ENCODE measurements around the gene RAPH1. TPM values are rescaled to one million over a fixed set of nuclear protein-coding genes. Genes with fewer than 3 reads are reported as not detected.

Gene RAPH1
- total RNA-seq, 1 donor from 2014 or later: 50.4 TPM

DNA sequence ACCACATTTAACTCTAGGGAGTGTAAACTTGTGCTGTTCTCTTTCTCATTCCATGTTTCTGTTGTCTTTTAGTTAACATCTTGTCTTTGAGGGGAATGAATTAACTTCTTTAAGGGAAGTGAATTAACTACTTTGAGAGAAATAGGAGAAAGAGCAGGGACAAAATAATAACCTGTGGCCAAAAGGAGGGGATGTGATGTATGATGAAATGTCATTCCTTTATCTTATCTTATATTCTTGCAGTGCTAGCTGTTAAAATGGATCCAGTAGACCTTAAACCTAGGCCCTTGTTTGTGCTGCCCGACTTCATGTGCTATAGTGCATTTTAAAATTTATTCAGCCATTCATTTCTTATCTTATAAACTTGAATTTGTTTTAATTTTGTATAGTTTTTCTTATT, 188.5 kb downstream of the RAPH1 start:
- Mint-ChIP-seq H3K4me3 (ENCODE audit: unreplicated experiment) (no peak overlapping the region), H3K36me3 (ENCODE audit: low read depth, unreplicated experiment) (peaks cover 5% of the 10 kb centered on the region), H3K9me3 (ENCODE audit: unreplicated experiment) (no peaks in the 10 kb centered on the region), H3K4me1 (ENCODE audit: low read depth, unreplicated experiment) (no peaks in the 10 kb centered on the region), H3K27ac (ENCODE audit: unreplicated experiment) (no peak overlapping the region), H3K27me3 (ENCODE audit: low read depth, unreplicated experiment) (no peaks in the 10 kb centered on the region)
- Histone ChIP-seq H3K79me2 (ENCODE audit: insufficient read depth, low read length) (peaks cover 96% of the 10 kb centered on the region), H4K20me1 (ENCODE audit: insufficient read depth, low read length) (peaks cover 42% of the 10 kb centered on the region), H3K27ac (ENCODE audit: low read depth, low read length) (no peak overlapping the region), H3K9me3 (ENCODE audit: insufficient read depth, low read depth, low read length) (no peaks in the 10 kb centered on the region), H3K36me3 (ENCODE audit: insufficient read depth, low read length) (no peaks in the 10 kb centered on the region), H3K9ac (ENCODE audit: low read length) (no peak overlapping the region), H3K4me3 (ENCODE audit: insufficient read depth, low read depth, low read length) (no peak overlapping the region), H3K4me2 (ENCODE audit: low read length) (no peak overlapping the region), H2AFZ (ENCODE audit: low read depth, low read length) (no peak overlapping the region), H3K27me3 (ENCODE audit: insufficient read depth, low read length) (no peaks in the 10 kb centered on the region), H3K4me1 (ENCODE audit: insufficient read depth, low read length) (no peaks in the 10 kb centered on the region)
- FAIRE-seq: no peak
- DNase-seq (ENCODE audit: low read depth): no peak
- TF ChIP-seq EZH2 (IDR thresholded peaks at IDR 0.05; ENCODE audit: insufficient read depth, low read length): no peak
- TF ChIP-seq, protein P1, sequence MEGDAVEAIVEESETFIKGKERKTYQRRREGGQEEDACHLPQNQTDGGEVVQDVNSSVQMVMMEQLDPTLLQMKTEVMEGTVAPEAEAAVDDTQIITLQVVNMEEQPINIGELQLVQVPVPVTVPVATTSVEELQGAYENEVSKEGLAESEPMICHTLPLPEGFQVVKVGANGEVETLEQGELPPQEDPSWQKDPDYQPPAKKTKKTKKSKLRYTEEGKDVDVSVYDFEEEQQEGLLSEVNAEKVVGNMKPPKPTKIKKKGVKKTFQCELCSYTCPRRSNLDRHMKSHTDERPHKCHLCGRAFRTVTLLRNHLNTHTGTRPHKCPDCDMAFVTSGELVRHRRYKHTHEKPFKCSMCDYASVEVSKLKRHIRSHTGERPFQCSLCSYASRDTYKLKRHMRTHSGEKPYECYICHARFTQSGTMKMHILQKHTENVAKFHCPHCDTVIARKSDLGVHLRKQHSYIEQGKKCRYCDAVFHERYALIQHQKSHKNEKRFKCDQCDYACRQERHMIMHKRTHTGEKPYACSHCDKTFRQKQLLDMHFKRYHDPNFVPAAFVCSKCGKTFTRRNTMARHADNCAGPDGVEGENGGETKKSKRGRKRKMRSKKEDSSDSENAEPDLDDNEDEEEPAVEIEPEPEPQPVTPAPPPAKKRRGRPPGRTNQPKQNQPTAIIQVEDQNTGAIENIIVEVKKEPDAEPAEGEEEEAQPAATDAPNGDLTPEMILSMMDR (IDR thresholded peaks at IDR 0.05; ENCODE audit: insufficient read depth, low read depth, low read length): no peak

DNA sequence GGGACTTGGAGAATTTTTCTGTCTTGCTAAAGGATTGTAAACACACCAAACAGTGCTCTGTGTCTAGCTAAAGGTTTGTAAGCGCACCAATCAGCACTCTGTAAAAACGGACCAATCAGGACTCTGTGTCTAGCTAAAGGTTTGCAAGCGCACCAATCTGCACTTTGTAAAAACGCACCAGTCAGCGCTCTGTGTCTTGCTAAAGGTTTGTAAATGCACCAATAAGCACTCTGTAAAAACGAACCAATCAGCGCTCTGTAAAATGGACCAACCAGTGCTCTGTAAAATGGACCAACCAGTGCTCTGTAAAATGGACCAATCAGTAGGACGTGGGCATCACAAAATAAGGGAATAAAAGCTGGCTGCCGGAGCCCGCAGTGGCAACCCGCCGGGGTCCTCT, 190.4 kb downstream of the RAPH1 start:
- H3K4me3 ChIP-seq (ENCODE audit: insufficient read depth, low read depth, low read length): no peak overlapping the region

More for the DNA sequence above, 190.4 kb downstream of the RAPH1 start:
- Histone ChIP-seq H3K9ac (ENCODE audit: low read length) (no peak overlapping the region), H3K79me2 (ENCODE audit: insufficient read depth, low read length) (peaks cover 87% of the 10 kb centered on the region), H4K20me1 (ENCODE audit: insufficient read depth, low read length) (peaks cover 31% of the 10 kb centered on the region), H3K36me3 (ENCODE audit: insufficient read depth, low read length) (no peaks in the 10 kb centered on the region), H3K9me3 (ENCODE audit: insufficient read depth, low read depth, low read length) (no peaks in the 10 kb centered on the region), H2AFZ (ENCODE audit: low read depth, low read length) (no peak overlapping the region), H3K4me1 (ENCODE audit: insufficient read depth, low read length) (peaks cover 6% of the 10 kb centered on the region), H3K27ac (ENCODE audit: low read depth, low read length) (no peak overlapping the region), H3K4me2 (ENCODE audit: low read length) (no peak overlapping the region), H3K27me3 (ENCODE audit: insufficient read depth, low read length) (no peaks in the 10 kb centered on the region)
- Mint-ChIP-seq H3K4me3 (ENCODE audit: unreplicated experiment) (no peak overlapping the region), H3K9me3 (ENCODE audit: unreplicated experiment) (no peaks in the 10 kb centered on the region), H3K27me3 (ENCODE audit: low read depth, unreplicated experiment) (no peaks in the 10 kb centered on the region), H3K27ac (ENCODE audit: unreplicated experiment) (no peak overlapping the region), H3K4me1 (ENCODE audit: low read depth, unreplicated experiment) (peaks cover 12% of the 10 kb centered on the region), H3K36me3 (ENCODE audit: low read depth, unreplicated experiment) (peaks cover 5% of the 10 kb centered on the region)
- no peak for FAIRE-seq
- DNase-seq (ENCODE audit: low read depth): no peak
- TF ChIP-seq EZH2 (IDR thresholded peaks at IDR 0.05; ENCODE audit: insufficient read depth, low read length): no peak
- TF ChIP-seq, protein P1 (IDR thresholded peaks at IDR 0.05; ENCODE audit: insufficient read depth, low read depth, low read length): no peak

Other genes starting within 250 kb of the RAPH1 start
- gene ABI2, start 206.9 kb downstream of the RAPH1 start, total RNA-seq: 56.0 and 58.6 TPM in 2 replicates
- not detected in 2 replicates for gene CD28, start 171.3 kb upstream of the RAPH1 start, total RNA-seq